HL-60 (cell line): ENCODE results near the gene RECK.

Experiments
- DNase-seq, 2 experiments: peaks; one replicate each; pipeline ENCODE4 v3.0.0-alpha.2; 2010 to 2020; ENCODE audit warnings: low read depth in 1 of 2, low spot score in 1 of 2
- H3K27ac ChIP-seq: fragments of 250-450 bp; sonication (Bioruptor Pico); replicated peaks from 2 replicates; pipeline ENCODE4 v1.5.1; 2020; ENCODE audit warnings: mild to moderate bottlenecking, moderate library complexity
- H3K27me3 ChIP-seq: fragments of 250-450 bp; sonication (Bioruptor Pico); 2 replicates; pipeline ENCODE4 v1.5.1; 2021; ENCODE audit warnings: mild to moderate bottlenecking, moderate library complexity; ENCODE audit not compliant: insufficient read depth, poor library complexity, severe bottlenecking
- H3K4me3 ChIP-seq: replicated peaks from 2 replicates; pipeline ENCODE4 v1.5.1; 2011; ENCODE audit warnings: mild to moderate bottlenecking, control low read depth, low read length; ENCODE audit not compliant: insufficient read depth
- GABPA ChIP-seq: IDR thresholded peaks from 2 replicates; pipeline ENCODE4 v1.6.1; 2012; ENCODE audit warnings: low read depth
- POLR2AphosphoS5 ChIP-seq: IDR thresholded peaks from 2 replicates; pipeline ENCODE4 v1.6.1; 2012; ENCODE audit warnings: low read depth
- SPI1 ChIP-seq: IDR thresholded peaks from 2 replicates; pipeline ENCODE4 v1.6.1; 2012; ENCODE audit warnings: low read depth, mild to moderate bottlenecking, borderline replicate concordance
- TF ChIP-seq, protein P1 (sequence below): IDR thresholded peaks from 2 replicates; pipeline ENCODE4 v1.6.1; 2012; ENCODE audit warnings: low read depth; ENCODE audit not compliant: insufficient replicate concordance
- TF ChIP-seq, protein P2 (sequence below): IDR thresholded peaks from one replicate; pipeline ENCODE4 v1.5.1; 2011; ENCODE audit warnings: low read length, control low read depth, inconsistent platforms; ENCODE audit not compliant: insufficient read depth

RECK gene

DNA sequence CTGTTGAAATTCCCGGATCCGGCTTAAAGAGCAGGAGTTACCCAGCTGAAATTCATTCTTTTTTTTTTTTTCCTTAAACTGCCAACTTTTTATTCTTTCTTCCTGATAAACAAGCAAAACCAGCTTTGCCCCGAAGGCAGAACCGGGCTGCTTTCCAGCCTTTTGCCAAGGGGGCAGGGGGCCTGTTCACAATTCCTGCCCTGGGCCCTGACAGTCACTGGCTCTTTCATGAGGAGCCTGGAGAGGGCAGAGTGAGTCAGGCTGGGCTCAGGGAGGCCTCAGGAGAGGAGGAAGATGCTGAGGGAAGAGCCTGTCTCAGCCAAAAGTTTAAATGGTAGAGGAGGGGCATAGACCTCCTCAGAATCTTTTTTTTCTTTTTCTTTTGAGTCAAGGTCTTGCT lies 104.6 kb downstream of the RECK start:
- H3K27ac ChIP-seq: no peak overlapping the region
- no peak overlapping the region for H3K4me3 ChIP-seq
- DNase-seq: no peak
- no peaks in the 10 kb centered on the region for H3K27me3 ChIP-seq
- TF ChIP-seq GABPA (no peak), POLR2AphosphoS5 (no peak), SPI1 (no peak)
- TF ChIP-seq, protein P1, sequence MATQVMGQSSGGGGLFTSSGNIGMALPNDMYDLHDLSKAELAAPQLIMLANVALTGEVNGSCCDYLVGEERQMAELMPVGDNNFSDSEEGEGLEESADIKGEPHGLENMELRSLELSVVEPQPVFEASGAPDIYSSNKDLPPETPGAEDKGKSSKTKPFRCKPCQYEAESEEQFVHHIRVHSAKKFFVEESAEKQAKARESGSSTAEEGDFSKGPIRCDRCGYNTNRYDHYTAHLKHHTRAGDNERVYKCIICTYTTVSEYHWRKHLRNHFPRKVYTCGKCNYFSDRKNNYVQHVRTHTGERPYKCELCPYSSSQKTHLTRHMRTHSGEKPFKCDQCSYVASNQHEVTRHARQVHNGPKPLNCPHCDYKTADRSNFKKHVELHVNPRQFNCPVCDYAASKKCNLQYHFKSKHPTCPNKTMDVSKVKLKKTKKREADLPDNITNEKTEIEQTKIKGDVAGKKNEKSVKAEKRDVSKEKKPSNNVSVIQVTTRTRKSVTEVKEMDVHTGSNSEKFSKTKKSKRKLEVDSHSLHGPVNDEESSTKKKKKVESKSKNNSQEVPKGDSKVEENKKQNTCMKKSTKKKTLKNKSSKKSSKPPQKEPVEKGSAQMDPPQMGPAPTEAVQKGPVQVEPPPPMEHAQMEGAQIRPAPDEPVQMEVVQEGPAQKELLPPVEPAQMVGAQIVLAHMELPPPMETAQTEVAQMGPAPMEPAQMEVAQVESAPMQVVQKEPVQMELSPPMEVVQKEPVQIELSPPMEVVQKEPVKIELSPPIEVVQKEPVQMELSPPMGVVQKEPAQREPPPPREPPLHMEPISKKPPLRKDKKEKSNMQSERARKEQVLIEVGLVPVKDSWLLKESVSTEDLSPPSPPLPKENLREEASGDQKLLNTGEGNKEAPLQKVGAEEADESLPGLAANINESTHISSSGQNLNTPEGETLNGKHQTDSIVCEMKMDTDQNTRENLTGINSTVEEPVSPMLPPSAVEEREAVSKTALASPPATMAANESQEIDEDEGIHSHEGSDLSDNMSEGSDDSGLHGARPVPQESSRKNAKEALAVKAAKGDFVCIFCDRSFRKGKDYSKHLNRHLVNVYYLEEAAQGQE: no peak
- TF ChIP-seq, protein P2, sequence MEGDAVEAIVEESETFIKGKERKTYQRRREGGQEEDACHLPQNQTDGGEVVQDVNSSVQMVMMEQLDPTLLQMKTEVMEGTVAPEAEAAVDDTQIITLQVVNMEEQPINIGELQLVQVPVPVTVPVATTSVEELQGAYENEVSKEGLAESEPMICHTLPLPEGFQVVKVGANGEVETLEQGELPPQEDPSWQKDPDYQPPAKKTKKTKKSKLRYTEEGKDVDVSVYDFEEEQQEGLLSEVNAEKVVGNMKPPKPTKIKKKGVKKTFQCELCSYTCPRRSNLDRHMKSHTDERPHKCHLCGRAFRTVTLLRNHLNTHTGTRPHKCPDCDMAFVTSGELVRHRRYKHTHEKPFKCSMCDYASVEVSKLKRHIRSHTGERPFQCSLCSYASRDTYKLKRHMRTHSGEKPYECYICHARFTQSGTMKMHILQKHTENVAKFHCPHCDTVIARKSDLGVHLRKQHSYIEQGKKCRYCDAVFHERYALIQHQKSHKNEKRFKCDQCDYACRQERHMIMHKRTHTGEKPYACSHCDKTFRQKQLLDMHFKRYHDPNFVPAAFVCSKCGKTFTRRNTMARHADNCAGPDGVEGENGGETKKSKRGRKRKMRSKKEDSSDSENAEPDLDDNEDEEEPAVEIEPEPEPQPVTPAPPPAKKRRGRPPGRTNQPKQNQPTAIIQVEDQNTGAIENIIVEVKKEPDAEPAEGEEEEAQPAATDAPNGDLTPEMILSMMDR: no peak

DNA sequence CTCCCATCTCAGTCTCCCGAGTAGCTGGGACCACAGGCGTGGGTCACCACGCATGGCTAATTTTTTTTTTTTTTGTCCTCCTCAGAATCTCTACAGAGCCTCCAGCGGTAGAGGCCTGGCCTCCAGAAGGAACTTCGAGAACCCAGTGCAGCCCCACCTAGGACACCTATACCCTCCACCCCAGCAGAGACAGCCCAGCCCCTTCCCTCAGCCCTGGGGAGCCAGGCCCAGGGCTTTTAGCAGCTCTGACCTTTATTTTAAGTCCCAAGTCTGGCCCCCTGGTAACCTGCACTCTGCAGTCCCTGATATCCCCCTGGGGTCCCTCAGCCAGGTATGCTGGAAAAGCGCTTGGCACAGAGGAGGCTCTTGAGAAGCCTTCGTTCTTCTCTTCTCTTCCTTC lies 105.0 kb downstream of the RECK start:
- Histone ChIP-seq H3K27ac (no peak overlapping the region; the same call in 1 of the 2 replicates), H3K4me3 (no peak overlapping the region), H3K27me3 (no peaks in the 10 kb centered on the region)
- DNase-seq: no peak
- TF ChIP-seq SPI1 (no peak), GABPA (no peak), POLR2AphosphoS5 (no peak)
- TF ChIP-seq, protein P1: no peak
- TF ChIP-seq, protein P2: no peak

DNA sequence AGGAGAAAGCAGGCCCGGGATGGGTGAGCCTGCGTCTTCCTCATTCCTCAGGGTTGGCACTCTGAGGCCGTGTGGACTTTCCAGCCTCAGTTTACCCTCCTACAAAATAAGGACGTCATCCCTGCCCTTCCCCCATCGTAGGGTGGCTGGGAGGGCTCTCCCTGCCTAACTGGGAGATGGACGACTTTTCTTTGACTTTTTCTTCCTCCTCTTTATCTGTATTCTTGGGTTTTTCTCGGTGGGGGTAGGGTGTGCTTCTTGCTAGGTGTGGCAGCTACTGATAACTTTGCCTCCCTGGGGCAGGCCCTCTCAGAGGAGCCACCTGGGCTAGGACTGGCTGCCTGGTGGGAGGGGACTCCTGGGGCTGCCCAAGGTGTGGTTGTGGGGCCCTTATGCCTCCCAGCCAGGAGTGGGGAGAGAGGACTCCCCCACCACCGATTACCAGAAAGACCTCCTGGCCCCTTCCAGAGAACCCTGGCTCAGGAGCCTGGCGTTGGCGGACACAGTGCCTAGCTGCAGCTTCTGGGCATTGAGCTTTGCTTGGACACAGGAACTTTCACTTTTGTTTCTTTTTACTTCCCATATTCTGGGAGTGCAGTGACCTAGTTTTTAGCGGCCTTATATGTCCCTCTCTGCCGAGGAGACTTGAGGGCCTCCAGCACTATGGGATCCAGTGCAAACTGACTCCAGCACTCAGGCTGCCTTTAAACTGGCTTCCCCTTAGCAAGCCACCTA lies 106.0 kb downstream of the RECK start:
- DNase-seq: peak in 1 of 2 experiments; percentile 47
- Histone ChIP-seq H3K27ac (peak overlapping the region; percentile 67), H3K4me3 (0 out of 2 replicates have a peak overlapping the region, but pooled peaks have one; percentile 2), H3K27me3 (no peaks in the 10 kb centered on the region)
- 0 out of 2 replicates have a peak, but pooled peaks have one; percentile 10 for TF ChIP-seq POLR2AphosphoS5
- TF ChIP-seq, protein P1: no peak
